ENCODE results near the gene ZGRF1.
"Not testable (repeated sequence)": the region's sequence is repeated elsewhere in the genome, so short reads cannot be mapped to it uniquely, and the experiment has no call there.

DNA sequence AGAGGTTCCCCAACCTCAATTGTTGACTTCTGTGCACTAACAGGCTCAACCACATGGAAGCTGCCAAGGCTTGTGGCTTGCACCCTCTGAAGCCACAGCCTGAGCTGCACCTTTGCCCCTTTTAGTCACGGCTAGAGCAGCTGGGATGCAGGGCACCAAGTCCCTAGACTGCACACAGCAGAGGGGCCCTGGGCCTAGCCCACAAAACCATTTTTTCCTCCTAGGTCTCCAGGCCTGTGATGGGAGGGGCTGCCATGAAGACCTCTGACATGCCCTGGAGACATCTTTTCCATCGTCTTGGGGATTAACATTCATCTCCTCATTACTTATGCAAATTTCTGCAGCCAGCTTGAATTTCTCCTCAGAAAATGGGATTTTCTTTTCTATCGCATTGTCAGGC lies 145.9 kb downstream of the ZGRF1 start:
- TF ChIP-seq, protein P1, sequence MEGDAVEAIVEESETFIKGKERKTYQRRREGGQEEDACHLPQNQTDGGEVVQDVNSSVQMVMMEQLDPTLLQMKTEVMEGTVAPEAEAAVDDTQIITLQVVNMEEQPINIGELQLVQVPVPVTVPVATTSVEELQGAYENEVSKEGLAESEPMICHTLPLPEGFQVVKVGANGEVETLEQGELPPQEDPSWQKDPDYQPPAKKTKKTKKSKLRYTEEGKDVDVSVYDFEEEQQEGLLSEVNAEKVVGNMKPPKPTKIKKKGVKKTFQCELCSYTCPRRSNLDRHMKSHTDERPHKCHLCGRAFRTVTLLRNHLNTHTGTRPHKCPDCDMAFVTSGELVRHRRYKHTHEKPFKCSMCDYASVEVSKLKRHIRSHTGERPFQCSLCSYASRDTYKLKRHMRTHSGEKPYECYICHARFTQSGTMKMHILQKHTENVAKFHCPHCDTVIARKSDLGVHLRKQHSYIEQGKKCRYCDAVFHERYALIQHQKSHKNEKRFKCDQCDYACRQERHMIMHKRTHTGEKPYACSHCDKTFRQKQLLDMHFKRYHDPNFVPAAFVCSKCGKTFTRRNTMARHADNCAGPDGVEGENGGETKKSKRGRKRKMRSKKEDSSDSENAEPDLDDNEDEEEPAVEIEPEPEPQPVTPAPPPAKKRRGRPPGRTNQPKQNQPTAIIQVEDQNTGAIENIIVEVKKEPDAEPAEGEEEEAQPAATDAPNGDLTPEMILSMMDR (tag by site-specific recombination; IDR thresholded peaks at IDR 0.05), result not testable (repeated sequence)
- TF ChIP-seq ZNF394 (tag by site-specific recombination; IDR thresholded peaks at IDR 0.05; ENCODE audit: borderline replicate concordance); GLI2 (tag by site-specific recombination; IDR thresholded peaks at IDR 0.05; ENCODE audit: borderline replicate concordance, low read depth); ZNF138 (tag by site-specific recombination; IDR thresholded peaks at IDR 0.05; ENCODE audit: borderline replicate concordance); ZNF362 (tag by site-specific recombination; IDR thresholded peaks at IDR 0.05); PBX3 (CRISPR knock-in tag; IDR thresholded peaks at IDR 0.05); ZSCAN30 (tag by site-specific recombination; IDR thresholded peaks at IDR 0.05); PATZ1 (tag by site-specific recombination; IDR thresholded peaks at IDR 0.05); ZNF549 (tag by site-specific recombination; IDR thresholded peaks at IDR 0.05): not testable (repeated sequence)
- TF ChIP-seq, protein P2, sequence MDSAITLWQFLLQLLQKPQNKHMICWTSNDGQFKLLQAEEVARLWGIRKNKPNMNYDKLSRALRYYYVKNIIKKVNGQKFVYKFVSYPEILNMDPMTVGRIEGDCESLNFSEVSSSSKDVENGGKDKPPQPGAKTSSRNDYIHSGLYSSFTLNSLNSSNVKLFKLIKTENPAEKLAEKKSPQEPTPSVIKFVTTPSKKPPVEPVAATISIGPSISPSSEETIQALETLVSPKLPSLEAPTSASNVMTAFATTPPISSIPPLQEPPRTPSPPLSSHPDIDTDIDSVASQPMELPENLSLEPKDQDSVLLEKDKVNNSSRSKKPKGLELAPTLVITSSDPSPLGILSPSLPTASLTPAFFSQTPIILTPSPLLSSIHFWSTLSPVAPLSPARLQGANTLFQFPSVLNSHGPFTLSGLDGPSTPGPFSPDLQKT (IDR thresholded peaks at IDR 0.05; ENCODE audit: borderline replicate concordance, low read depth, low read length), result not testable (repeated sequence)
- TF ChIP-seq, protein P3, sequence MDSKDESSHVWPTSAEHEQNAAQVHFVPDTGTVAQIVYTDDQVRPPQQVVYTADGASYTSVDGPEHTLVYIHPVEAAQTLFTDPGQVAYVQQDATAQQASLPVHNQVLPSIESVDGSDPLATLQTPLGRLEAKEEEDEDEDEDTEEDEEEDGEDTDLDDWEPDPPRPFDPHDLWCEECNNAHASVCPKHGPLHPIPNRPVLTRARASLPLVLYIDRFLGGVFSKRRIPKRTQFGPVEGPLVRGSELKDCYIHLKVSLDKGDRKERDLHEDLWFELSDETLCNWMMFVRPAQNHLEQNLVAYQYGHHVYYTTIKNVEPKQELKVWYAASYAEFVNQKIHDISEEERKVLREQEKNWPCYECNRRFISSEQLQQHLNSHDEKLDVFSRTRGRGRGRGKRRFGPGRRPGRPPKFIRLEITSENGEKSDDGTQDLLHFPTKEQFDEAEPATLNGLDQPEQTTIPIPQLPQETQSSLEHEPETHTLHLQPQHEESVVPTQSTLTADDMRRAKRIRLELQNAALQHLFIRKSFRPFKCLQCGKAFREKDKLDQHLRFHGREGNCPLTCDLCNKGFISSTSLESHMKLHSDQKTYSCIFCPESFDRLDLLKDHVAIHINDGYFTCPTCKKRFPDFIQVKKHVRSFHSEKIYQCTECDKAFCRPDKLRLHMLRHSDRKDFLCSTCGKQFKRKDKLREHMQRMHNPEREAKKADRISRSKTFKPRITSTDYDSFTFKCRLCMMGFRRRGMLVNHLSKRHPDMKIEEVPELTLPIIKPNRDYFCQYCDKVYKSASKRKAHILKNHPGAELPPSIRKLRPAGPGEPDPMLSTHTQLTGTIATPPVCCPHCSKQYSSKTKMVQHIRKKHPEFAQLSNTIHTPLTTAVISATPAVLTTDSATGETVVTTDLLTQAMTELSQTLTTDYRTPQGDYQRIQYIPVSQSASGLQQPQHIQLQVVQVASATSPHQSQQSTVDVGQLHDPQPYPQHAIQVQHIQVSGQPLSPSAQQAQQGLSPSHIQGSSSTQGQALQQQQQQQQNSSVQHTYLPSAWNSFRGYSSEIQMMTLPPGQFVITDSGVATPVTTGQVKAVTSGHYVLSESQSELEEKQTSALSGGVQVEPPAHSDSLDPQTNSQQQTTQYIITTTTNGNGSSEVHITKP (tag by site-specific recombination; IDR thresholded peaks at IDR 0.05), result not testable (repeated sequence)

Measured in HEK293 (cell line).